Stimulated activated CD4-positive, alpha-beta T cell treated with anti-CD3 and anti-CD28 coated beads, Interleukin-1b, Interleukin-23, amount 100 ng/mL, for 48 hours (primary cell): ENCODE results near the gene ADCY5.

Source experiments
- DNase-seq: peaks from one replicate; pipeline ENCODE4 v3.0.0-alpha.2; 2020

Gene ADCY5

DNA sequence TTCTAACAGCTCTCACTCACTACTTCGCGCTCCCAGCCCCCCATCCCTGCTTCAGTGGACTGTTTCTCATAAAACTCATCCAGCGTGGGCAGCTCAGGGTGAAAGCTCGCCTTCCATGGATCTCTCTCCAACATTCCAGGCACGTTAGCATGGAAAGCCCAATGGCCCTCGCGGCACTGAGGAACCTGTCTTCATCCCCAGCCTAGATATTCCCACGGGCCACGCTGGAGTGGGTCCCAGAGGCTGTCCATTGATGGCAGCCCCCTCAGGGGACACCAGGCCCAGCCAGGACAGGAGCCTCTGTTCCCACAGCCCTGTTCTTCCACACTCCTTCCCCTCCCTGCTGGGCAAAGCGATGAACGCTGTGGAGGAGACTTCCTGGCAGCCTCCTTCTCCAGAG lies 126.0 kb downstream of the ADCY5 start:
- no peak for DNase-seq

DNA sequence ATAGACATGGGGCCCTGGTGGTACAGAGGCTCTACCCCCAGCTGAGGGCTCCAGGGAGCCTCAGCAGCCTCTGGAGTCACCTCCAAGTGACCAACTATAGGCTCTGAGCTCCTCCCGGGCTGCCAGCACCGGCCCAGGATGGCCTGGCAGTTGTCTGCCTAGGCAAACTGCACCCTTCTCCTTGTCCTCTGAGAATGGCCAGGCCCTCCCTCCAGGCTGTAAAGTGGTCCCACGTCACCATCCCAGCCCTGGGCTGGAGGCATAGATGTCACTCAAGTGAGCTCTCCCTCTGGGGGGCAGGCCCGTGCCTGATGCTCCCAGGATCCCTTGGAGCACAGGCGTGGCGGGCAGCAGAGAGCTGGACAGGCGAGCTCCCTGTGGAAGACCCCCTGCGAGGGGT lies 127.1 kb downstream of the ADCY5 start:
- DNase-seq: no peak

DNA sequence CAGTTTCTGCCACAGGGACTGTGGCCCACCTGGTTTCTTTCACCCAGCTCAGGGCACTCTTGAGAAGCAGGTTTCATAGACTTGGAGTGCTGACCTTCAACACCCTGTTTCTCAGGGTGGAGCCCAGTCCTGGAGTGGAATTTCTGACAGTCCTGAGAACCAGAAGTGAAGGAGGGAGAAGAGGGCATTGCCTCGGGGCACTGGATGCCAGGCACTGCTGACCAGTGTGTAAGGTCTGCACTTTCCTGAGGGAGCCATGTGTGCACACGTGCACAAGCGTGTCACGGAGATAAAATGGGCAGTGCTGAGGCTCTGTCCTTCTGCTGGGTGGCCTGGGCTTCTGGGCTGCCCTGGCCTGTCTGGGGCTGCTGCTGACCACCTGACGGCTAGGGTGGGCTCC lies 128.7 kb downstream of the ADCY5 start:
- DNase-seq: no peak

DNA sequence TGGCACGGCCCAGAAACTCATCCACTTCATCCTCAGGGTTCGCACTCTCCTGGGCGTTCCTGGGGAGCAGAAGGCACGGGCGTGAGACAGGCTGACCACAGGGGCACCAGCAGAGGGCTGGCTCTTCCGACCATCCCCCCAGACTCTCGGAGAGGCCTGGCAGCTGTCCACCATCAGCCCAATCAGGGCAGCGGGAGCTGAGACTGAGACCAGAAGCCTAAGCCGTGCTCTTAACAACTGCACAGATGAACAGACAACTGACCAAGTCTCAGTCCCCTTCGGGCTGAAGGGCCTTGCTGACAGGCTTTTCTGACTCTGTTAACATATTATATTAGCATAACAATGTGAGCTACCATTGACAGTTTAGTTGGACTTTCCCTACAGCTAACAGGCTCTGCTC lies 129.1 kb downstream of the ADCY5 start:
- DNase-seq: no peak

DNA sequence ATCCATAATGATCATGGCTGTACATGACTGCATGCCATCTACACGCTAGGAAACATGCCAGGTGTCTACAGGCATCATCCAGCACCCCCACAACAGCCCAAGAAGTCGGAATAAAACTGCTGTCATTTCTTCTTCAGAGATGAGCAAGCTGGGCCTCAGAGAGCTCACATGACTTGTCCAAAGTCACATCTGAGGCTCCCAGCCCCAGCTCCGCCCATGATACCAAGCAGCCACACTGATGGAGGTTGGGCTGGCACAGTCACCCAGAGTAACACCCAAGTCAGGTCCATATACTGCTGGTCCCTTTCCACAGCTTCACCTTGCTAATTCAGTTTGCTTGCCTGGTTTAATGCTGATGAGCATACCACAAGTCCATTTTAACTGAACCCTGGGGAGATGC lies 130.5 kb downstream of the ADCY5 start:
- no peak for DNase-seq

DNA sequence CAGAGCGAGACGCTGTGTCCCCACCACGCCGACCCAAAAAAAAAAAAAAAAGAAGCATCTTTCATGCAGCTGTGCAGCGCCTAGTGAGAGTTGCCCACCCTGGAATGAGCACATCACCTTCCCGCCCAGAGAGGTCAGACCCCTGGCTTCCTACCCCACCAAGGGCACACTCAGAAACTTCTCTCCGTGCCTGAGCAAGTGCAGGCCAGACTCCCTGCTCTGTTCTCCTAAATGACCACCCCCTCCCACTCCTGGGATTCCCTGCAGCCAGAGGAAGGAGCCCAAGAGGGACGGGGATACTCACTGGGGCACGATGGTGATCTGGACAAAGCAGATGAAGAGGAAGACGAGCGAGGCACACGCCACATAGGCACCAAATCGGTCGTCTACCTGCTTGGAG lies 131.2 kb downstream of the ADCY5 start:
- DNase-seq: no peak

DNA sequence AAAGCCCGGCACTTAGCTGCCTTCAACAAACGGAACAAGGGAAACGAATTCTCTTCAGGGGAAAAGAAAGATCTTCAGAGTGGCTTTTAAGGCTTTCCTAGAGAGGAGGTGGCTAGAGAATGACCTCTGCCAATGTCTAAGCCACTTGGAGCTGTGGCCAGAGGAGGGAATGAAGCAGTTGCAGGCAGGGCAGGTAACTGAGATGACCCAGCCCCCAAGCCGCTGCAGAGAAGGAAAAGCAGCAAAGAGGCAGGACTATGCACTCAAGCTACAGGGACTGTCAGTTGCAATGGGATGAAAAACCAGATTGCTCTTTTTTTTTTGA lies 133.7 kb downstream of the ADCY5 start:
- no peak for DNase-seq

DNA sequence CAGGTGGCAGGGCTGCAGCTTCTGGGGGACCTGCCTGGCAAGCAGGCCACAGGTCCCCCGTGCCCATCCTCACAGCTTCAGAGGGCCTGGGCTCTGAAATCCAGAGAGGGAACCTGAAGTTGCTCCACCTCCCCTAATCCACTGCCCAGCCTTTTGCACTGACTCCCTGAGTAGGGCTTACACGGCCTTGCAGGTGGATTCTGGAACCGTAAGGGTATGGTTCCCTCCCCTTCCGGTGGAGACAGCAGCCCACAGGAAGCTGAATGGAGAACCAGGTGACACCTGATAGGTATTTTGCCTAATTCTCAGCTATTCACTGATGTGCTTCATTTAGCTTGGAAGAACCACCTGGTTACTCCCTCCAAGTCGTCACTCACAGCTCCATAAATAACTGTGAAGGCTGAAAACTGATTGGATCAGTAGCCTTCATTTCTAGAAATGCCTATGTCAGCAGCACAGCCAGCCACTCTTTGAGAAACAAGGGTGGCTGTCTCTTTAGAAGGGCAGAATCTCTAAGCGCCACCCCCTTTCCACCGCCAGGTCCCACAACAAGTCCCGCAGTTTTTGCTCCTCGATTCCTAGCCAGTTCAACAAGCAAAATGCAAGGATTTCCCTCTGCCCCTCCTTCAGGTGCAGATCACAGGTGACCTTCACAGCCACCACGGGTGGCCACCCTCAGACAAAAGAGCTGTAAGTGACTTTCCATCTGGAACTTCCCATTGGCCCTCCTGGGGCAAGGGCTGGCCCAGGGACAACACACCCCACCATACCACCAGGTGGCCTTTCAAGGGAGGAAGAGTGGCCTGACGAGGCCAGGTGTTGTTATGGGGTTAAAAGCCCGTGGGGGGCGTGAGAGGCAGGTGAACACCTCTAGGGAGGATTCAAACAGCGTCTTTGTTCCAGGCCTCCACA lies 134.3 kb downstream of the ADCY5 start:
- no peak for DNase-seq

DNA sequence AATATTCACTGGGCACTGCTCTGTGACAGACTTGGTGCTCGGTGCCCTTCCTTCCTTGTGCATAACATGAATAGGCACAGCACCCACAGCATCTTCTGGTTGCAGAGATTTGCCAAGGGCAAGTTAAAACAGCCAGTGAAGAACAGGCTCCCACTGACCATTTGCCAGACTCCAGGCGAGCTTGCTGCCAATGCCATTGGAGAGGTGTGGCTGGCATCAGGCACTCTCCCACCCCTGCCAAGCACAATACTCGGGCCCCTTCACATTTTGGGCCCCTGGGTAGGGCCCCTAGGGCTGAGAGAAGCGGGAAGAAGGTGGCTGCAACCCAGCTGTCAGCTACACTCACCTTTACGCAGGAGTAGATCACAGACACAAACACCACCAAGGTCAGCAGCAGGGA lies 135.0 kb downstream of the ADCY5 start:
- DNase-seq: no peak

DNA sequence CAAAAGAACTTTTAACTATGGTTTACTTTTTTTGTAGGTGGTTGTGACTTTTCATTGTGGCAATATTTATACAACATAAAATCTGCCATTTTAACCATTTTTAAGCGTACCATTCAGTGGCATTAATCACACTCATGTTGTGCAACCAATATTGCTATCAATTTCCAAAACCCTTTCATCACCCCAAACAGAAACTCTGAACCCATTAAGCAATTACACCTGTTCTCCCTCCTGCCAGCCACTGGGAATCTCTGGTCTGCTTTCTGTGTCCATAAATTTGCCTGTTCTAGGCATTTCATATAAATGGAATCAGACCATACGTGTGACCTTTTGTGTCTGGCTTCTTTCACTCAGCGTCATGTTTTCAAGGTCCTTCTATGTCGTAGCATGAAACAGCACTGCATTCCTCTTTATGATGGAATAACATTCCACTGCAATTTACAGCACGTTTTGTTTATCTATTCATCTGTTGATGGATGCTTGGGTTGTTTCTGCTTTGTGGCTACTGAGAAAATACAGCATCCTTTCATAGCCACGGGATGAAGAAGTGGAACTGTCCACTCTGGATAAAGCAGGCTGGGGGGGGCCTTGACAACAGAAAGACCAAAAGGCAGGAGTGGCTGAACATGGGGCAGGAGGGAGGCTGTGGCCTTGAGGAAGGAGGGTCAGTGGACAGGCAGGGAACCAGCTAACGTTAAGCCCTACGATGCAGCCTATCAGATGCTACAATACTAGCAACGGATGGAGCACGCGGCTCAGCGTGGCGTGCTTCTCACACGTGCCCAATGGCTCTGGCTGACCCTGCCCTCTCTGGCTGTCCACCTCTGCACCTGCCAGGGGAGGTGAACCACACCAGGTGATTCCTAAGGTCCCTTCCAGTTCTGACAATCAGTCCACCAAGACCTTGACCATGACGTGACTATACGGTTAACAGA lies 136.3 kb downstream of the ADCY5 start:
- no peak for DNase-seq

DNA sequence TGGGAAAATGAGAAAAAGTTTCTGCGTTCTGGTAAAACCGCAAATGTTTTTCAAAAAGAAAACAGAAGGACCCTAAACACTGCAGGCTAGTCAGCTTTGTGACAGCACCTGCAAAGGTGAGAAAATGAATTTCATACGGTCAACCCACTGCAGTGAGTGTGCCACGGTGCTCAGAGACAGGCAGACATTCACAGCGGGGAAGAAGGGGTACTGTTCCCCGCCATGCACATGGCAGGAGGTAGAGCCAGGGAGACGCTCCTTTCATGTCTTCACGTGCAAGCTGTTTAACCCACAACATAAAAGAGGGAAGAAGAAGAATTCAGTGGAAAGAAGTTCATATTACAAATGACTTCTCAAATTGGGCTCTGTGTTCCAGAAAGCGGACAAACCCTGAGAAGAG lies 137.7 kb downstream of the ADCY5 start:
- no peak for DNase-seq

DNA sequence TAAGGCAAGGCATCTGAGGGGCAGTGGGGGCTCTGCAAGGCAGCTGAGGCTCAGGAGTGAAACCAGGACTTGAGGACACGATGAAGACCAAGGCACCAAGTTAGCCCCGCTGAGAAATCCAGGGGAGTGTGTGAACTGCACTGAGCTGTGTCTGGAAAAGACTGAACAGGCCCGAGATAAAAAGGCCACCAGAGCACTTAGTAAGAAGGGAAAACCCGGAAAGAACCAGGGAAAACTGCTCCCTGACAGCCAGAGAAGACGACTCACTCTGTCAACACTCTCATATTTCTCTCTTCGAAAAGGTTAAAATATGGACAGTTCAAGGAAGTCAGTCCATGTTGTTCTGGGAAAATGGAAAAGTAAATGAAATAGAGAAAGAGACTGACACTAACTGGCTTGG lies 138.1 kb downstream of the ADCY5 start:
- no peak for DNase-seq

DNA sequence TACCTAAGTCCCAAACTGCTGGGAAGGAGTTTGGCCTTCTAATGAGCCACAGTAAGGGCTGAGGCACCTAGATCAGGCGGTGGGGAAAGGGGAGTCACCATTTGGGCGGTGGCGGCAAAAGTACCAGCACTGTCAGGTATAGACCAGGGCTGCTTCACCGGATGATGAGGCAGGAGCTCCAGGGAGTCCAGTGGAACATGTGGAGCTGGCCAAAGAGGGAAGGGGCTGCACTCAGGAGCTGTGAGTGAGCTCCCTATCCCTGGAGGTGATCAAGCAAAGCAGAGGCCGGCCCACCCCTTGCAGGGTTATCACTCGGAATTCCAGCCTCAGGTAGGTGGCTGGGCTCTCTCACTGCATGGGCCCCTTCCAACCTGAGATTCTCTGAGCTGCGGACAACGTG lies 138.7 kb downstream of the ADCY5 start:
- no peak for DNase-seq

DNA sequence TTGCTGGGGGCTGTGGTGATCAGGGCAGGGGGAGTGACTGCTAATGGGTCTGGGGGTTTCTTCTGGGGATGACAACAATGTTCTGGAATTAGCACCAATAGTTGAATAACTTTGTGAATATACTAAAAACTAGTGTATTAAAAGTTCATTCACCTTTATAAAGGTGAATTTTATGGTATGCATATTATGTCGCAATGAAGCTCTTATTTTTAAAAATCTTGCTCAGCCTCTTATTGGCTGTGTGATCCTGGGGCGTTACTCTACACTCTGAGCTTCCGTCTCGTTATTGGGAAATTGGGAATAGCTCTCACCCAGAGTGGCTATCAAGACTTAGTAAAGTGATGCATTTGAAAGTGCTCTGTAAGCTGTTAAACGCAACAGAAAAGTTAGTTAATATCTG lies 141.8 kb downstream of the ADCY5 start:
- no peak for DNase-seq

DNA sequence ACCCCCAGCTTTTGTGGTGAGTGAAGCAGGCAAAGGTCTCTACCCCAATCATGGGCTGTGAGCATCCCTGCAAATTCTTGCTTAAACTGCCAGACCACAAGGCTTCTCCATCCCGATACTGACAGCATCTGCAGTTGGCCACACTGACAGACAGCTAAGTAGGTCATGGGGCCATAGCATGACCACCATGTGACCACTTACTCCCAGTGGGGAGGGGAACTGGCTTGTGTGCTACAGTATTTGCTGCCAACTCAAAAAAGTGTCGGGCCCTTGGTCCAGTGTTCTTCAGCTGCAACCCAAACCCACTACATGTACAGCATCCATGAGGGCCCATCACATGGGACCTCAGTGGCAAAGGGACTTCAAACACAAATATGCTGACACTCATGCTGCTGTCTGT lies 143.7 kb downstream of the ADCY5 start:
- DNase-seq: no peak

DNA sequence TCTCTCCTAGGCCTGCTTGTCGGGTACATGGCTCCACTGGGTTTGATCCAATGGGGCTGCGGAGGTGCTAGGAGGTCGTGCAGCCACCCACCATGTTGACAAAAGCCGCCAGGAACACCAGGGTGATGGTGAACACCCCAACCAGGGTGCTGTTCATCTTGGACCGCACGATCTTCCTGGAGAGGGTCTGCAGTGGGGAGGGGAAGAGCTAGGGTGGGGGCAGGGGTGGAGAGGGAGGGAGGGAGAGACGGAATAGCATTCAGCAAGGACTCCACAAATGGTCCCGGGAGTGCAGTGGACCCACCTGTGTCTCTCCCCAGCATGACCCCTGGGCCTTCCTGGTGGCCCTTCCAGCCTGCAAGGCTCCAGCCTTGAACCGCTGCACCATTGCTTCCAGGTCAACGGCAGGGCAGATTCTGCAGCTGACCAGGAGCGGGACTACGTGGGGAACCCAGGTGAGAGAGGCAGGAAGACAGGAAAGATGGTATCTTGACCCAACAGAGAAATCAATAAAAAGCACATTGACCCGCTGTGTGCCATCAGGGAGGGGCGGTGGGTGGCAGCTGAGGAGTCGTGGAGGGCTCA lies 144.8 kb downstream of the ADCY5 start:
- no peak for DNase-seq

DNA sequence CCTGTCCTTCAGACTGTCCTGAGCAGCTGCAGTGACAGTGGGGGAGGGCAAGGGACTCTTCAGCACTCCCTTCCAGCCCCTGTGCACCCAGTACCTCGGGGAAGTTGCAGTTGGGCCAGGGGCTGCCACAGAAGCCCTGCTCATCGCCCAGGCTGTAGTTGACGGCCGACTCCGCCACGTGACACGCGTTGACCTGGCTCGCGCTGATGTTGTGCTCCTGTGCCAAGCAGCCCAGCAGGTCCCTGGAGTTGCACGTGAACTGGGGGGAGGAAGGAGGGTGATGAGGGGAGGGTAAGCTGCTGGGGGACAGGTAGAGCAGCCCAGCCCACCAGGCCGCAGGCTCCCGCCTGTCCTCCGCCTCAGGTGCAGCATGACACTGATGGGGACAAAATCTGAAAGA lies 145.9 kb downstream of the ADCY5 start:
- no peak for DNase-seq

DNA sequence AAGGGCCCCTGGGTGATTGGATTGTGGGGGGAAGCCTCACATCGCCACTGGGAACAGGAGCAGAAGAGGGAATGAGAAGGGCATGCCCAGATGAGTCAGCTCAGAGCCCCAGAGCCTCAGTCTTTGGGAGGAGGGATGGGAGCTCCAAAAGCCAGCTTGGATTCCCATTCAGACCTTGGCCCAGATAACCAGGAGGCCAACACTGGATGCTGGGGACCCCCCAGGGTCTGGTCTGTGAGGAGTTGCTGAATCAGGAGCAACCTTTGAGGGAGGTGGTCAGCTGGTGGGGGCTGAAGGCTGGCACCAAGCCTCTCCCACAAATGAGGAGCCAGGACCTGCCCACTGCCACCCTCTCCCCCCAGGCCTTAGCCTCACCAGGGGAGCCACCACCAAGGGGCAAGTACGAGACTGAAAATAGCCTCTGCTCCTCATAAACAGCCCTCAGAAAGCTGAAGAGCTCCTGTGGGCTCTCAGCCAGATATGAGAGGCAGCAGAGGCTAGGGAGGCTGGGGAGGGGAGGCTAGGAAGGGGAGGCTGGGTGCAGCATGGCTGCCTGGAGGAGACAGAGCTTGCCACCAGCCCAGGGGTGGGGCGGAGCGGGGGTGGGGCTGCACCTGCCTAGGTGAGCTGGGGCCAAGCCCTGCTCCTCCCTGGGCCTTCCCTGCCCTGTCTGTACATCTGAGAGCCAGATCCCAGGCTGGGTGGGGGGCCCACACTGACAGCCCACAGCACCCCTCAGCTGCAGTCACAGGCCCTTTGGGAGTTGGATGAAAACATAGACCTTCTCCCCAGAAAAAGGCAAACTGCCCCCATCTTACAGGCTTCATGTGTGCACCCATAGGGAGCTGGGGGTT lies 147.3 kb downstream of the ADCY5 start:
- no peak for DNase-seq

DNA sequence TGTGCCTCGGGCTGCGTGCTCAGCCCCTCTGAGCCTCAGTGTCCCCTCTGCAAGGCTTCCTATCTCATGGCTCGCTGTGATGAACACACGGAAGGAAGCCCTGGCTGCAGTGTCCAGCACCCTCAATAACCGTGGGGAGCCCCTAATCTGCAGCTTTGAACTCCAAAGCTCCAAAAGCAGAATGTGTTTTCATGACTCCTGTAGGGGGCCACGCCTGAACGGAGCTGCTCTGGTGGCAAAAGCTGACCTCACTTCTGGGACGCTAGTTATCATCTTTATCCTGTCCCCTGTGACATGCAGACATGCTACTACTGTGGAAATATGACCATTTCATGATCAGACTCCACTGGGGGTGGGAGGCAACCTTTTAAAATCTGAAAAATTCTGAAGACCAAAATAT lies 148.3 kb downstream of the ADCY5 start:
- no peak for DNase-seq

DNA sequence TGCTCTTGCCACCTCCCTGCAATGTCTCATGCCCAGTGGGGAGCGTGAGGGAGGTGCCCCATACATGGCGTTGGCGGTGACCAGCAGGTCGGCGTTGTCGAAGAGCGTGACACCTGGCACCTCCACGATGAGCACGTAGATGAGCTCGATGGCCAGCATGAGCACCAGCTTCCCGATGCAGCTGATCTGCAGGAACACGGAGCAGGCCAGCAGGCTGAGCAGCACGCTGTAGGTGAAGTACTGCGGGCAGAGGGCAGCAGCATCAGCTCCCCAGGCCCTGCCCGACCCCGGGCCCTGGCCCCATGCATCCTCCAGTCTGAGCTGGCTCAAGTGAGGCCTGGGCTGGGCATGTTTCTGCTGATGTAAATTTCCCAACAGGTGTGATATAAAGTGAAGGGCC lies 148.8 kb downstream of the ADCY5 start:
- DNase-seq: no peak

DNA sequence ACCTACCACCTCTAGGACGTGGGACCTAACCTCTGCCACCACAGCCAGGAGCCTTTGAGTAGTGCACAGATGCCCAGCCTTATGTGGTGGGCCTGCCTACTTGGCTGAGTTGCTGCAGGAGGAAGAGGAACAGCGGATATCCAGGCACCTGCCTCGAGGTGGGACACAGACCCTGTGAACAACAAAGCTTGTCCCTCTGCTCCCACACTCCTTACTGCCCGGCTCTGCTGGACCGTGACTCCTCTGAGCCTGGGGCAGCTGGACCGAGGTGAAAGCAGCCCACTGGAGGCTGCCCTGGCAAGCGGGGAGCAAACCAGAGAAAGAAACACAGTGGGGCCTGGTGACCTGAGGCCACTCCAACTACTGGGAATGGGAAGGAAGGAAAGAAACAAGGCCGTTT lies 149.3 kb downstream of the ADCY5 start:
- no peak for DNase-seq

DNA sequence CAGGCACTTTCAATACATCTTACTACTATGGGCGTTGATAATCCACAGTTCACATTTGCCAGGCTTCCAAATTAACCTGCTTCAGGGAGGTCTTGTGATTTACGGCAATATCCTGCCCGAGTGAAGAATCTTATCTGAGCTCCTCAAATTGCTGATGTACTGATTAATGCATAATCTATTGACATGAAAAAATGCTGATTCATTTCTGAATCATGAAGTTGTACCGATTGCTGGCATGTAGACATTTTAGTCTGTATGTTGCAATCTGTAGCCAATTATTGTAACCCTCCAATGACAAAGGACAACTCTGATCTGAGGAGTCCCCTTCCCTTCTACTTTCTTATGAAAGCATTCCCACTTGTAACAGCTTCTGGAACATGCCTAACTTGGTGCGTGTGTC lies 150.0 kb downstream of the ADCY5 start:
- DNase-seq: no peak

DNA sequence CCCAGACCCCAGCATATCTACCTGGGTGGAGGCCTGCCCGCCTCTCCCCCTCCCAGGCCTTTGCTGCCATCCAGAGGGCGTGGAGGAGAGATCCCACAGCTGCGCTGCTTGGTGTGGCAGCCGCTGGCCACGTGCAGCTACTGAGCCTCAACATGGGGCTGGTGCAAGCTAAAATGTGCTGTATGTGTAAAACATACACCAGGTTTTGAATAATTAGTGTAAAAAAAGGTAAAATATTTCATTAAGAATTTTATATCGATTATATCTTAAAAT lies 151.3 kb downstream of the ADCY5 start:
- no peak for DNase-seq
